ENCODE data around the gene ACTN2.

ACTN2 gene

DNA sequence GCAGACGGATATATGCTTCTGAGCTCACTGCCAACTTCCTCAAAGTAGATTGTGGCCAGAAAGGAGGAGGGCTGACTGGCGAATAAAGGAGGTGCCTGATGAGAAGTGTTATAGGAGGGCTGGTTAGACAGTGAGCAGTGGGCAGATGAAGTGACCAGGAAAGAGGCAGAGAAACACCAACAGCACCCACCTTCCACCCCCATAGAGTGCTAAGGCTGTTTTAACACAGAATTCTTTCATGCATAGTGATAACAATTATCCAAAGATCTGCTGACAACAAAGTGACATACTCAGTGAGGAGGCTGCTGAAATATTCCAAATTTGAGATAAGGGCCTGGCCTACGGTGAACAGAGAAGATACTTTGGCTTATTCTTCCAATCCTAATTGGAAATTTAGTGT, 87.6 kb downstream of the ACTN2 start:
- DNase-seq (ENCODE audit: low read depth, low spot score) = no peak

DNA sequence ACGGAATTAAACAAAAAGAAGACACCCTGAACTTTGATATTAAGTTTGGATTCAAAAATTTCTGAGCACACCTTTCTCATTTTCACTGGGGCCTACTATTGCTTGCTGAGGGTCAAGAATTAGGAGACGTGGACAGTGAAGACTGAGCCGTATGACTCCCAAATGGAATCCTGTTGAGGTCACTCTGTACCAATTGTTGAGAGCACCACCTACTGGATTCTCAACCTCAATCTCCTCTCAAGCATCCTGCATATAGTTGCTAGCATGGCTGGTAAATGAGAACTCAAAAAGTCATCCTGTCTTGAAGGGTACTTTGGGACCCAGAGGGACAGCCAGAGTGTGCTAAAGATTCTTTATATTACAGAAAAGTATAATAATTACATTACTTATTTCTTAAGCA, 88.6 kb downstream of the ACTN2 start:
- DNase-seq (ENCODE audit: low read depth, low spot score) = peak; percentile 33

DNA sequence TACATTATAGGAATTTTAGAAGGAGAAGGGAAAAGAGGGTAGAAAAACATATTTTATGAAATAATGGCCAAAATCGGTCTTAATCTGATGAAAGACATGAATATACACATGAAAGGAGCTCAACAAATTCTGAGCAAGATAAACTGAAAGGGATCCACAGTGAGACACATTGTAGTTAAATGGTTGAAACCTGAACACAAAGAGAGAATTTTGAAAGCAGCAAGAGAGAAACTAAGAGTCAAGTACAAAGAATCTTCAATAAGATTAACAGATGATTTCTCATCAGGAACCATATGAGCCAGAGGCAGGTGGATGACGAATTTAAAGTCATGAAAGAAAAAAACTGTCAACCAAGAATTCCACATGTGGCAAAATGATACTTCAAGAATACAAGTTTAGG, 93.0 kb downstream of the ACTN2 start:
- DNase-seq (ENCODE audit: low read depth, low spot score) = no peak

DNA sequence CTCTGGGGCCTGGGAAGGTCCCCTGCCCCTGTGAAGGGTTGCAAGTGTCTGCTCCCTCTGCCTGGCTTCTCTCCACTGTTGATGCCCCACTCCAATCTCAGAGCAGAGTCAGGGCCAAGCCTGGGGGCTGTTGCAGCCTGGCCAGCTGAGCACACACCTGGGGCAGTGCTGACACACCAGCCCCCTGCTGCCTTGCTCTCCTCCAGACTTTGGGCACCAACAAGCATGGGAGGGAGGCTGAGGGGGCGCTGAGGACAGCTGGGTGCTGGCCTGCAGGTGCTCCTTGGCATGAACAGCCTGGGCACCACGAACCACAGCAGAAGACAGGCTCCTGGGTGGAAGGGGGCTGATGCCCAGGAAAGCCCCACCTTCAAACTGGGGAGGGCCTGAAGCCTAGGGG, 99.2 kb downstream of the ACTN2 start:
- no peak for DNase-seq (ENCODE audit: low read depth, low spot score)

DNA sequence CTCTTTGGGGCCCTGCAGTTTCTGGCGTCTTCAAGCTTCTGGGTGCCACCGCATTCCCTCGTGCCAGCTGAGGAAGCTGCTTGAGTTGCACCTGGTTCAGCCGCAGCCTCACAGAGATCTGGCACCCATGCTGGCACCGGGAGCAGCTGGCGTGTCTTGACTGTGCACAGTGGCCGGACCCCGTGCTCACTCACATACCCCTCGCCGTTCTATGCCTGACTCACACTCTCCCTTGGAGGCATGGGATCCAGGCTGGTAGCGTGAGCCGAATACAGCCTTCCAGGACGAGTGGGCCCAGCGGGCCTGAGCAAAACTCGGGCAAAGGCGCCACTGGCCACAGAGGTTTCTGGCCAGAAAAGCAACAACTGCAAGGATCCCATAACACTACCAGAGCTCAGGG, 100.2 kb downstream of the ACTN2 start:
- no peak for DNase-seq (ENCODE audit: low read depth, low spot score)

DNA sequence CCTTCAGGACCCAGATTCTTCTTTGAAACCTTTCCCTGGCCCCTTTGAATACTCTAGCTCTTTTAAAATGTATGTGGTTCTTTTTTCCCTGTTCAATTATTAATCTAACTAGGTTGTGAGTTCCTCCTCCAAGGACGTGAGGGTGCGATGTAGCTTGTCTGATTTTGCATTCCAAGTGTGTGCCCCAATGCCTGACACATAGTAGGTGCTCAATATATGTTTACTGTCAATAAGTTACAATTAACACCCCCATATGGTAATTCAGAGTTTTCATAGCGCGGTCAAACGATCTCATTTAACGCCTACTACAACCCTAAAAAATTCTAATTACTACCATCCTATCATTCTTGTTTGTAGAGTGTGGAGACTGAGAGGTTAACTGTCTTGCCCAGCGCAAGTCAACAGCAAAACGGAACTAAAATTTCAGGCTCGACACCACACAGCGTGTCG, 108.3 kb downstream of the ACTN2 start:
- no peak for DNase-seq (ENCODE audit: low read depth, low spot score)

DNA sequence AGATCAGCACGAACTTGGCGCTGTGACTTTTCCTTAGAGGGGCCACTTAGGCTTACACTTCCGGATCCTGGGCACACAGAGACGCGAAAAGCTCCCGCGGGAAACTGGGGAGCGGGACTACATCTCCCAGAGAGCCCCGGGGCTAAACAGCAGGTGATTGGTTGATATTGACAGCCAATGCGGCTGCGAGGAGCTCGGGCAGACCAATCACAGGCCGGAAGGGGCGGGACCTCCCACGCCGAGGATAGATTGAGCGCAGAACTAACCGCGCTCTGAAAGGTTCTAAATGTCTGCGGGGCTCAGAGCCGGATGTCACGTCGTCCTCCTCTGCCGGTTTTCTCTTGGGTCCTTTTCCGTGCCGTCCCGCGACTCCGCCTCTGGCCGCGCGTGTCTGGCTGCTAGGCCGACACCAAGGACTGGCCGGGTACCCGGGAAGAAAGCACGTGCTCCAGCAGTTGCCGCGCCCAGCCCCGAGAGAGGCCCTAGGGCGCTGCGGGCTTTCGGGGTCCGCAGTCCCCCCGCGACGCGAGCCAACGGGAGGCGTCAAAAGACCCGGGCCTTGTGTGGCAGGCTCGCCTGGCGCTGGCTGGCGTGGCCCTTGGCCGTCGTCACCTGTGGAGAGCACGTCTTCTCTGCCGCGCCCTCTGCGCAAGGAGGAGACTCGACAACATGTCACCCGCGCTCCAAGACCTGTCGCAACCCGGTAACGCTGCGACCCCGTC, 108.9 kb downstream of the ACTN2 start, which contains the start of gene MTR:
Gene MTR, plus strand, starts transcription at position 258 of the 722 bp plus-strand sequence. Its CDS starts 412 bp downstream, at position 670.
- DNase-seq (ENCODE audit: low read depth, low spot score) = peak; percentile 99

DNA sequence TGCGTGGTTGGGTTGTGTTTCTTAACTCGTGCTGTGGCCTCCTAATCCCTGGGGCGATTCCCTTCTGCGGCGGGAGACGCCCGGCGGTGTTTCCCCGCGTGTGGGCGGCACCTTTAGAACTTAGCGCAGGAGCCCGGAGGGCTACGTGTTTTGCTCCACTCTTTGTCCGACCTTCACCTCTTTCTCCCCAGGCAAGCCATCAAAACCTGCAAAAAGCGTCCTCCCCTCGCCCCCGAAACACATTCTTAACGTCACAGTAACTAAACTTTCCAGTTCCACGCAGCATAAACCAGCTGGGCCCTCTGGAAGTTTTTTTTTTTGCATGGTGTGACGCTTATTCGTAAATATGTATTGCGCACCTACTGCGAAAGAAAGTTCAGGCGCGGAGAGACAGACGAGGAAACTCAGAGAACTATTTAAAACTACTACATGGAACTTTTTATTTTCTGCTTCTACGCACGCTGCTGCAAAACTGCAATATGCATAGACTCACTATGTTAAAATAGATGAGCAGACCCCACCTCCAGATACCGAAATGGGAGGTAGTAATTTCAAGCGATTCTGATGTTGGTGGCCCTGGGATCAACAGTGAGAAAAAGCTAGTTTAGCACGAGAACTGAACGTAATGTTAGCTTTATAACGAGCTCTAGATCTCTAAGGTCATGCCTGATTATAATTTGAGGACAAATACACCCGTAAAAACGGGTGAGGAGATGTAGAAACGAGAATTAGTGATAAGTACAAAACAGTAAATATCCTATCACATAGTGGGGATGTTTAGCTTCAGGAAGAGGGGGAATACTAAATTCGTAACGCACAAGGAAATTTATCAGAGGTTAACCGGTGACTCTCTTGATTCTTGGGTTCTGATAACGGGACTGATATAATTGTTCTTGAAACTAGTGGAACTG, 109.7 kb downstream of the ACTN2 start:
- DNase-seq (ENCODE audit: low read depth, low spot score) = no peak

DNA sequence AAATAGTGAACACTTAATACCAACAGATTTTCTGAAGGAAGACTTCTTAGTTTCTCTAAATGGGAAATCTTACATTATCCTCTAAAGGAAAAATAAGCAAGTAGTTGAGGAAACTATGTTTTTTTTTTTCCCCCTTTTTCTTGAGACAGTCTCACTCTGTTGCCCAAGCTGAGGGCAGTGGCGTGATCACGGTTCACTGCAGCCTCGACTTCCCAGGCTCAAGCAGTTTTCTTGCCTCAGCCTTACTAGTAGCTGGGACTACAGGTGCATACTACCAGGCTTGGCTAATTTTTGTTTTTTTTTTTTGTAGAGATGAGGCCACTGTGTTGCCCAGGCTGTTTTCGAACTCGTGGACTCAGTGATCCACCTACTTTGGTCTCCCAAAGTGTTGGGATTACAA, 112.7 kb downstream of the ACTN2 start:
- no peak for DNase-seq (ENCODE audit: low read depth, low spot score)

DNA sequence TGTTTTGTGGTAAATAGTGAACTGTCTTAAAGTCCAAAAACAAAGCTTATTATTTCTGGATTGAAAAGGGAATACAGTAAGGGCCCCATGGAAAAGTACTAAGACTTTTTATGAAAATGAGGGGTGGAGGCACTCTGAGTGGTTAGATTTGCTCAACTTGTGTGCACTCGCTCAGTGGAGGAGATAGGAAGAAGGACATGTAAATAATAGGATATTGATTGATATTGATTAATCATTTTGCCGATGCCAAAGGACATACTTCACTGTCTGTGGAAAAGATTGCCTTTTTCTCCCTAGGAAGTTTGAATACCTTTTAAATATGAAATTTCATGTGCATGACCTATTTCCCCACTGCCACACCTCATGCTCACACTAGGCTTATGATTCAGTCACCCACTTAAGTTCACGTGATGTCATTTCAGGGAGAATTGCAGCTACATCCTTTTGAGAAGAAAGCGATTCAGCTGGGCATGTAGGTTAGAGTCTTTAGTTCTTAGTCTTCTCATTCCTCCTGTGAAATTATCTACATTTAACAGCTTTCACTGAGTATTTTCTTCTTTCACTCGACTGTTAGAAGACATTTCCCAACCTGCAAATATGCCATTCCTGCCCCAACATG, 113.8 kb downstream of the ACTN2 start:
- DNase-seq (ENCODE audit: low read depth, low spot score) = no peak

DNA sequence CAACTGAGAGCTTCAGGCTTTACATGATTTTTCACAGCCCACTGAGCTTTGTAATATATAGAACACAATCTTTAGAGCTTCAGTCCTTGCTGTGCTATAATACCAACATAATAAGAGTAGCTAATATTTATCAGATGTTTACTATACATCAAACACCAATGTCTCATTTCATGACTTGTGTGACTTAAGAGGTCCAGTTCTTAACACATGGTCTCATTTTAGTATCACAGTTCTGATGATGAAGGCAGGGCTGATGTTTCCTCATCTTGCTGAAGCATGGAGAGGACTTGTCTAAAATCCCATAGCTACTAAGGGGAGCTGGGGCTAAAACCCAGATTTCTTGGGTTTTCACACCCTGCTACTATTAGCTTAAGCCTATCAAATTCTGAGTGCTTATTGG, 114.3 kb downstream of the ACTN2 start:
- no peak for DNase-seq (ENCODE audit: low read depth, low spot score)

DNA sequence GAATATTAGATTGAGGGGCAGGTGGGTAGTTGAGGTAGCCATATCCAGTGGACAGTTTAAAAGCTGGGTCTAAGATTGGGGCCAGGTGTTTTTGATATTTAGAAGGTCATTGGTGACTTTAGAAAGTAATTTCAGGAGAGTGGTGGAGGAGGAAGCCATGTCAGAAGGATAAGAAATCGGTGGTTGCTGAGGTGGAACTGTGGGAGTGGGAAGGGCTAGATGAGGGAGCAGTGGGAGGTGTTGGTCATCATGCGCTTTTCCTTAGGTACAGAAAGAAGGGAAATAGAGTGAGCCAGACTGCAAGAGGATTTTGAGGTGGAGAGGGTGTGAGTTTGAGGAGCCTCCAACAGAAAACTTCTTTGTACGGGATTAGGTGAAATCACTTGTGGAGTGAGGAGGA, 116.0 kb downstream of the ACTN2 start:
- no peak for DNase-seq (ENCODE audit: low read depth, low spot score)

DNA sequence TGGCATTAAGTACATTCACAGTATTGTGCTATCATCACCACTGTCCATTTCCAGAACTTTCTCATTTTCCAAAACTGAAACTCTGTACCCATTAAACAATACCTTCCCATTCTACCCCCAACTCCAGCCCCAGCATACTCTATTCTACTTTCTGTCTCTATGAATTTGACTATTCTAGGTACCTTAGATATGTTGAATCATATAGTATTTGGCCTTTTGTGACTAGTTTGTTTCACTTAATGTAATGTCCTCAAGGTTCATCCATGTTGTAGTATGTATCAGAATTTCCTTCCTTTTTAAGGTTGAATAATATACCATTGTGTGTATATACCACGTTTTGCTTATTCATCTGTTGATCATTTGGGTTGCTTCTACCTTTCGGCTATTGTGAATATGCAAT, 120.3 kb downstream of the ACTN2 start:
- no peak for DNase-seq (ENCODE audit: low read depth, low spot score)

DNA sequence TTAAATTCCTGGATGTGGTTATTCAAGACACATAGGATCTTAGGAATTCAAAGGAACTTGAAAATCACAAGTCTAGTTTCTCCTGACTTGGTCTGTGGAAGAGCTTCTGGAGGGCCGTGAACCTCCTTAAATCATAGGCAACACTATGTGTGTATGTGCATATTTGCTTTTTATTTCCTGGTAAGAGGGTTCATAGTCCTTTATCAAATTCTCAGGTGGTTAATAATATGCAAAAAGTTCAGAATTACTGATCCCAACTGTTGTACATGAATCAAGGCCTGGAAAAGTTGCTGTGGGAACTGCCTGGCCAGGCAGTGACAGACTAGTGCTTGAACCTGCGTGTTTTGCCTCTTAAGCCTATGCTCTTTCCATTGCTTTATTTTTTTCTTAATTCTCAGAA, 121.7 kb downstream of the ACTN2 start:
- DNase-seq (ENCODE audit: low read depth, low spot score) = no peak

DNA sequence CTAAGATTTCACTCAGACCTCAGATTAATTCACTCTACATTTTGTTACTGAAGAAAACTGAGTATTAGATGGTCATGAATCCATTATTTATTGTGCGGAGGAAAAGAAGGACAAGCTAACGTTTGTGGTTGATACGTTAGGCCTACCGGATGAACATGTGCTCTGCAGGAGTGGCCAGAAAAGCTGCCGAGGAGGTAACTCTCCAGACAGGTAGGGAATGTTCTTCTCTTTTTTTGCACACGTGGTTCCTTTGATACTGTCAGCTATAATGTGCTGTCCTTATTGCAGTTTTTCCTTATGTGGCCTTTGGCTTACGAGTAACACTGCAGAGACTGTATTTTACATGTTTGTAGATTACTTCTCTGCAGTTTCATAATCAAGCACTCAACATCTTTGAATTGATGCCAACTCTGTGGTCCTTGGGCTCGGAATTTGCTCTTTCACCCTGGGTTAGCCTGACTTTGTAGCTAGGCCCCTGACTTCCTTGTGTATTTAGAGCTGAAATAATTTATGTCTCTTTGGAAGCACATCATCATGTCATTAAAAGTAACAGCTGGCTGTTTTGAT, 122.3 kb downstream of the ACTN2 start:
- DNase-seq (ENCODE audit: low read depth, low spot score) = no peak

DNA sequence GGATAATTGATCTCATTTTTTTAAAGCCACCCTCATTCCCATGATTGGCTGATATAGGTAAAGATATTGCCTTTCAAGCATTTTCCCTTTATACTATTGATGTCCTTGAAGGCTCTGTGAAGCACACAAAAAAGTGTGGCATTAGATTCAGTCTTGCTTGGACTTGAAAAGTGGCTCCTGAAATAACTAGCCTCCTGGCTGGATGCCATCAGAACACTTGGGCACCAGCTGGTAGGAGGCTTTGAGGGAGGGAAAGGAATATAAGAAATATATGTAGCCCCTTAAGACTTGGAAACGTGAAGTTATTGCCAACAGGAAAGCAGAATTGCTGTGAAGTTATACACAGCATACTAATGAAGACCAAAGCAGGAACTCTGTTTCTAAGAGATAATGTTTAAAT, 122.8 kb downstream of the ACTN2 start:
- no peak for DNase-seq (ENCODE audit: low read depth, low spot score)

DNA sequence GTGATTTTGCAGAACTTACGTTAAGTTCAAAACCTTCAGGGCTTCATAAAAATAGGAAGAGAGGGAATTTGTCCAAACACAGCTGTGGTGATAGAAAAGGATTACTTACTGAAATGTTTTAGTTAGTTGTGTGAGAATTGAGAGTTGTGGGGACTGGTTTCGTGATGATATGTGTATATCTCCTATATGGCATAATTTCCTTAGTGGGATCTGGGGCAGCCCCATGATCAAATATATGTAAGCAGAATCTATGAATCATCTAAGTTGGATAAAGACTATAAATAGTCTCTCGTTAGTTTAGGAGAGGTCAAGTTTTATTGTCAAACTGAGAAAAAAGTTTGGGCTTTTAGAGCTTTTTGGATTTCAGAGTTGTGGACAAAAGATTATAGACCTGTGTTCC, 123.7 kb downstream of the ACTN2 start:
- DNase-seq (ENCODE audit: low read depth, low spot score) = no peak

DNA sequence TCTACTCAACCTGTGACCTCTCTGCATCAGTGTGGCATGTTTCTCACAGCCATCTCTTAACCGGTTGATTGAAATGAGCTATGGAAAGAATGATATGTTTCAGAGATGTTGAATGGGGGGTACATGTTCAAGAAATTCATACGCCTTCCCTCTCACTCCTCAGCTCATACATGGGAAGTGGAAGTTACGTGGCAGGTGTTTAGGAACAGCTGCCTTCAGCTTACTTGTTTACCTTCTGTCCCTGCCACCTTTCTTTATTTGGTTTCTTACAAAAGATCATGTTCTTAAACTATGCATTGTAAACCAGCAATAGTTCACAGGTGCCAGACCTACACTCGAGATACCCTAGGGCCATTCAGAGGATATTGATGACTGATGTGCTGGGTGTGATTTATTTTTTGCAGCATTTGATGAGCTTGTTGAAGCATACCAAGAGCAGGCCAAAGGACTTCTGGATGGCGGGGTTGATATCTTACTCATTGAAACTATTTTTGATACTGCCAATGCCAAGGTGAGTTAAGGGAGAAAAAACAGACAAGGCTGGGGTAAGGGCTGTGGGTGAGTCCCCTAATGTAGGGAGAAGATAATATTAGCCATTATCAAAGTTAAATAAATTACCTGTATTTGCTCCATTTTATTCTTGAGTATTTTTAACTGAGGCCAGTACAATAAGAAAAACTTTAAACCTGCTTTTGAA, 126.2 kb downstream of the ACTN2 start:
- no peak for DNase-seq (ENCODE audit: low read depth, low spot score)

Measured in astrocyte of the hippocampus (primary cell).